ENCODE results near the gene PAX2. TPM values are rescaled to one million over a fixed set of nuclear protein-coding genes. Genes with fewer than 3 reads are reported as not detected.

The PAX2 gene
- total RNA-seq, 1 donor from 2014 or later, result 0.34 TPM

DNA sequence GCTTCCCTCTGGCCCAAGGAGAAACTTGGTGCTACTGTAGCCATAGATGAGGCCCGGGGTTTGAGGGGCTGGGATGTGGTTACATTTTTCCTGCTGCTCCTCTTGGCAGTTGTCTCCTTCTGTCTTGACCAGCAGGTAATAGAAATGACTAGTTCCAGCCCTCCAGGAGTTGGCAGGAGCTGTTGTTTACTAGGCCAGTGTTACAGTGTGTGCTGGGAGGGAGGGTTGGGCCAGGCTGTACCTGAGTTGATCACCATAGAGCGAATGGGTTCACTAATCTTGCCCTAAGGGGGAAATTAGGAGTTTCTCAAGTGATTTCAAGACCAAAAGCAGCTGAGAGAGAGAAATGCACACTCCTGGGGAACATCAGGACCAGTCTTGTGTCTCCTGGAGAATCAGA is 34.9 kb downstream of the PAX2 start:
- Mint-ChIP-seq H3K27me3 (ENCODE audit: insufficient read depth, low read depth) (peaks cover 20% of the 10 kb centered on the region), H3K9me3 (peaks cover 7% of the 10 kb centered on the region), H3K36me3 (no peaks in the 10 kb centered on the region), H3K27ac (no peak overlapping the region), H3K4me1 (peaks cover 12% of the 10 kb centered on the region), H3K4me3 (no peak overlapping the region)
- no peaks in the 10 kb centered on the region for H3K4me1 ChIP-seq
- no peaks in the 10 kb centered on the region for H3K79me2 ChIP-seq (ENCODE audit: low read depth)
- no peak overlapping the region for H2AFZ ChIP-seq (replicated peaks)
- no peaks in the 10 kb centered on the region for H4K20me1 ChIP-seq (ENCODE audit: low read depth)
- DNase-seq (ENCODE audit: low spot score), result no peak
- no peaks in the 10 kb centered on the region for H3F3A ChIP-seq (ENCODE audit: low read depth)
- H3K9ac ChIP-seq, result no peak overlapping the region
- H3K4me2 ChIP-seq, result no peak overlapping the region
- no peak overlapping the region for H3K27ac ChIP-seq
- H3K4me3 ChIP-seq, result no peak overlapping the region
- no peaks in the 10 kb centered on the region for H3K9me3 ChIP-seq (ENCODE audit: low read depth)
- TF ChIP-seq EZH2phosphoT487 (IDR thresholded peaks at IDR 0.05), result no peak
- TF ChIP-seq, protein P1, sequence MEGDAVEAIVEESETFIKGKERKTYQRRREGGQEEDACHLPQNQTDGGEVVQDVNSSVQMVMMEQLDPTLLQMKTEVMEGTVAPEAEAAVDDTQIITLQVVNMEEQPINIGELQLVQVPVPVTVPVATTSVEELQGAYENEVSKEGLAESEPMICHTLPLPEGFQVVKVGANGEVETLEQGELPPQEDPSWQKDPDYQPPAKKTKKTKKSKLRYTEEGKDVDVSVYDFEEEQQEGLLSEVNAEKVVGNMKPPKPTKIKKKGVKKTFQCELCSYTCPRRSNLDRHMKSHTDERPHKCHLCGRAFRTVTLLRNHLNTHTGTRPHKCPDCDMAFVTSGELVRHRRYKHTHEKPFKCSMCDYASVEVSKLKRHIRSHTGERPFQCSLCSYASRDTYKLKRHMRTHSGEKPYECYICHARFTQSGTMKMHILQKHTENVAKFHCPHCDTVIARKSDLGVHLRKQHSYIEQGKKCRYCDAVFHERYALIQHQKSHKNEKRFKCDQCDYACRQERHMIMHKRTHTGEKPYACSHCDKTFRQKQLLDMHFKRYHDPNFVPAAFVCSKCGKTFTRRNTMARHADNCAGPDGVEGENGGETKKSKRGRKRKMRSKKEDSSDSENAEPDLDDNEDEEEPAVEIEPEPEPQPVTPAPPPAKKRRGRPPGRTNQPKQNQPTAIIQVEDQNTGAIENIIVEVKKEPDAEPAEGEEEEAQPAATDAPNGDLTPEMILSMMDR (IDR thresholded peaks at IDR 0.05), result no peak
- peaks cover 78% of the 10 kb centered on the region for H3K27me3 ChIP-seq
- H3K36me3 ChIP-seq, result no peaks in the 10 kb centered on the region

DNA sequence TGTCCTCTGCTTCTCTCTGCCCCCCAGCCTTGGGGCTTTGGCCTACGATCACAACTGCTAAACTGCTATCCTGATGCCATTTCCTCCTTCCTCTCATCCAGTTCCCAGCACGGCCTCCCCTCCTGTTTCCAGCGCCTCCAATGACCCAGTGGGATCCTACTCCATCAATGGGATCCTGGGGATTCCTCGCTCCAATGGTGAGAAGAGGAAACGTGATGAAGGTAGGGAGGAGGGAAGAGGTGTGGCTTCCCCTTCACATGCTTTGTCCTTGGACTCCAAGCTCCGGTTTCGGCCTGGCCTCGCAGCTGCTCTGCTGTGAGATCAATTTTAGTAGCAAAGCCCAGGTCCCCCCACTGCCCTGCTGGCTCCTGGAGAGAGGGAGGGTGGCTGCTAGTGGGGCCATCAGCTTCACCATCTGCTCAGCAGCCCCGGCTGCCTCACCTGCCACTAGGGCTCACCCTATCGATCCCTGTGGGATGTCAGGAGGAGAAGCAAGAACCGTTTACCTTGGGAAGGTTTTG is 35.8 kb downstream of the PAX2 start:
- Histone ChIP-seq H3K4me3 (no peak overlapping the region), H3K79me2 (ENCODE audit: low read depth) (no peaks in the 10 kb centered on the region), H2AFZ (replicated peaks) (no peak overlapping the region), H3K4me1 (no peaks in the 10 kb centered on the region), H3K27me3 (peaks cover 78% of the 10 kb centered on the region), H3F3A (ENCODE audit: low read depth) (no peaks in the 10 kb centered on the region), H3K36me3 (no peaks in the 10 kb centered on the region), H3K9me3 (ENCODE audit: low read depth) (no peaks in the 10 kb centered on the region), H3K27ac (no peak overlapping the region), H3K9ac (no peak overlapping the region), H4K20me1 (ENCODE audit: low read depth) (no peaks in the 10 kb centered on the region), H3K4me2 (no peak overlapping the region)
- Mint-ChIP-seq H3K9me3 (peaks cover 7% of the 10 kb centered on the region), H3K4me1 (peaks cover 5% of the 10 kb centered on the region), H3K27me3 (ENCODE audit: insufficient read depth, low read depth) (peaks cover 18% of the 10 kb centered on the region), H3K4me3 (no peak overlapping the region), H3K27ac (no peak overlapping the region), H3K36me3 (no peaks in the 10 kb centered on the region)
- TF ChIP-seq, protein P1 (IDR thresholded peaks at IDR 0.05), result no peak
- TF ChIP-seq EZH2 (IDR thresholded peaks at IDR 0.05) (no peak), EZH2phosphoT487 (IDR thresholded peaks at IDR 0.05) (no peak)
- DNase-seq (ENCODE audit: low spot score), result no peak

DNA sequence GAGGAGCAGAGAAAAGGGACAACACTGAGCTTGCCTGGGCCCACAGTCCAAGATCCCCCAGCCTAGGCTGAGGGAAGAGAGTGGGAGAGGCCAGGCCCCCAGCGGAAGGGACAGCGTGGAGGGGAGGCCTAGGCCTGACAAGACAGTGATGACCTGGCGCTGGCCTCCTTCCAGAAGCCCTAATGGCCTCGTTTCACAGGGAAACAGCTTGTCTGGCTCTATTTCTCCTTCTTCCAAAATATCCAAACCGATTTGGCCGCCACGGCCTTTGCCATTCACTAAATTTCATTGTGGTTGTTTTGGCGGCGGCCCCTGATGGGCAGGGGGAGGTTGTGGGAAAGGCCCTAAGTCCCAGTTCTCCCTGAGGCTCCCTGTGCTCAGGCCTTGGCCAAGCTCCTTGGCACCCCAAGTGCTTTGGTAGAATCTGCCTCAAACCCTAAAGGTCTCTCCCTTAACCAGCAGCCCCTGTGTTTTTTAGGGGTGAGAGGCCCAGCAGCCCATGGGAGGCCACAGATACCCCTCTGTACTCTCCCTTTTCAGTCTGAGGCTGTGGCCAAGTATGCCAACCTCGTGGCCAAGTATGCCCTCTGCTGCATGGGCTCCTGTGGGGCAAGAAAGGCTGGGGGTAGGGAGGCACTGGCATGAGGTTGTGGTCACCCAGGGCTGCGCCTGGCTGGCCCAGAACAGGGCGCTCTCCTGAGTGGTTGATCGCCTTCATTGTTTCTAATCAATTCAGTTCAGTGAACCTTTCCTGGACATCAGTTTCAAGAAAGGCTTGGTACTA is 37.3 kb downstream of the PAX2 start:
- TF ChIP-seq EZH2phosphoT487 (IDR thresholded peaks at IDR 0.05), result no peak
- TF ChIP-seq EZH2 (IDR thresholded peaks at IDR 0.05), result no peak
- TF ChIP-seq, protein P1 (IDR thresholded peaks at IDR 0.05), result no peak
- H3K36me3 Mint-ChIP-seq, result no peaks in the 10 kb centered on the region
- Histone ChIP-seq H3K9me3 (ENCODE audit: low read depth) (no peaks in the 10 kb centered on the region), H3K27me3 (peaks cover 80% of the 10 kb centered on the region), H3K9ac (no peak overlapping the region), H3K4me3 (no peak overlapping the region), H4K20me1 (ENCODE audit: low read depth) (no peaks in the 10 kb centered on the region), H3K36me3 (no peaks in the 10 kb centered on the region), H3K79me2 (ENCODE audit: low read depth) (no peaks in the 10 kb centered on the region), H2AFZ (replicated peaks) (no peak overlapping the region), H3K4me1 (peaks cover 9% of the 10 kb centered on the region), H3K4me2 (no peak overlapping the region), H3F3A (ENCODE audit: low read depth) (no peaks in the 10 kb centered on the region), H3K27ac (no peak overlapping the region)
- H3K4me3 Mint-ChIP-seq, result no peak overlapping the region
- peaks cover 16% of the 10 kb centered on the region for H3K27me3 Mint-ChIP-seq (ENCODE audit: insufficient read depth, low read depth)
- H3K27ac Mint-ChIP-seq, result no peak overlapping the region
- peaks cover 7% of the 10 kb centered on the region for H3K9me3 Mint-ChIP-seq
- peaks cover 8% of the 10 kb centered on the region for H3K4me1 Mint-ChIP-seq
- DNase-seq (ENCODE audit: low spot score), result no peak
